PC-3 (cell line): ENCODE results near the gene HOXC10. TPM values are rescaled to one million over a fixed set of nuclear protein-coding genes. Genes with fewer than 3 reads are reported as not detected.
A peak's percentile ranks its signal among the peaks of the same experiment; 100 is the strongest.

ENCODE experiments used
- ATAC-seq: fragments of 200-7000 bp; cut with Tn5 transposase; 2 replicates; pipeline ENCODE4 v1.9.1; 2020; ENCODE audit warnings: mild to moderate bottlenecking, moderate library complexity
- BruUV-seq: library from RNA; stranded (reverse); fragments of 400-500 nt; replicated peaks from 2 replicates; lab custom pipeline; 2021; lab: Mats Ljungman, UMichigan
- CTCF ChIA-PET: fragments of 300-600 bp; sonication (Branson Sonifier 250); formaldehyde crosslinking; loops from one replicate; lab custom pipeline; 2022; ENCODE audit warnings: antibody characterized with exemption; lab: Charles Lee
- POLR2A ChIA-PET: fragments of 300-600 bp; sonication (Branson Sonifier 250); formaldehyde crosslinking; loops from one replicate; lab custom pipeline; 2022; ENCODE audit warnings: antibody characterized with exemption; ENCODE audit not compliant: unreplicated experiment; lab: Charles Lee
- DNase-seq: peaks from one replicate; pipeline ENCODE4 v3.0.0-alpha.2; 2015
- H2AFZ ChIP-seq: fragments of 300-600 bp; sonication (generic); 2 replicates; pipeline ENCODE4 v1.6.0; 2016; ENCODE audit warnings: antibody characterized with exemption, low read length
- H3F3A ChIP-seq: fragments of 300-600 bp; sonication (generic); one replicate; pipeline ENCODE4 v1.6.0; 2017; ENCODE audit warnings: antibody characterized with exemption, low read length, control low read depth, mild to moderate bottlenecking; ENCODE audit not compliant: unreplicated experiment
- H3K27ac ChIP-seq: fragments of 300-600 bp; sonication (generic); 2 replicates; pipeline ENCODE4 v1.5.1; 2016; ENCODE audit warnings: mild to moderate bottlenecking, low read length
- H3K27me3 ChIP-seq: fragments of 300-600 bp; sonication (generic); 2 replicates; pipeline ENCODE4 v1.6.1; 2016; ENCODE audit warnings: low read length, mixed read lengths
- H3K36me3 ChIP-seq: fragments of 300-600 bp; sonication (generic); 2 replicates; pipeline ENCODE4 v1.6.1; 2016; ENCODE audit warnings: low read depth, mixed run types, low read length, mixed read lengths
- H3K4me1 ChIP-seq: fragments of 300-600 bp; sonication (generic); 2 replicates; pipeline ENCODE4 v1.5.1; 2016; ENCODE audit warnings: low read length; ENCODE audit not compliant: insufficient read depth
- H3K4me2 ChIP-seq: fragments of 300-600 bp; sonication (generic); 2 replicates; pipeline ENCODE4 v1.6.0; 2016; ENCODE audit warnings: low read length
- H3K4me3 ChIP-seq: fragments of 300-600 bp; sonication (generic); 2 replicates; pipeline ENCODE4 v1.5.1; 2016; ENCODE audit warnings: mild to moderate bottlenecking, low read length, mixed read lengths
- H3K79me2 ChIP-seq: fragments of 300-600 bp; sonication (generic); 2 replicates; pipeline ENCODE4 v1.6.1; 2017; ENCODE audit warnings: low read length, mixed read lengths
- H3K9ac ChIP-seq: fragments of 300-600 bp; sonication (generic); 2 replicates; pipeline ENCODE4 v1.6.0; 2016; ENCODE audit warnings: mild to moderate bottlenecking, low read length
- H3K9me2 ChIP-seq: fragments of 300-600 bp; sonication (generic); replicated peaks from 2 replicates; pipeline ENCODE4 v1.6.1; 2016; ENCODE audit warnings: mixed run types, low read length, mixed read lengths
- H3K9me3 ChIP-seq: fragments of 300-600 bp; sonication (generic); 2 replicates; pipeline ENCODE4 v1.6.1; 2016; ENCODE audit warnings: low read length, mixed read lengths
- H4K20me1 ChIP-seq: fragments of 300-600 bp; sonication (generic); 2 replicates; pipeline ENCODE4 v1.6.1; 2016; ENCODE audit warnings: low read length, mixed read lengths
- CTCF ChIP-seq: fragments of 300-600 bp; sonication (generic); conservative IDR thresholded peaks from 2 replicates; pipeline ENCODE4 v1.5.1; 2017; ENCODE audit warnings: antibody characterized with exemption, low read depth, mild to moderate bottlenecking, low read length
- EZH2 ChIP-seq: fragments of 300-600 bp; sonication (generic); IDR thresholded peaks from one replicate; pipeline ENCODE4 v1.6.1; 2017; ENCODE audit warnings: antibody characterized with exemption, mild to moderate bottlenecking, low read length; ENCODE audit not compliant: unreplicated experiment
- EZH2phosphoT487 ChIP-seq: fragments of 300-600 bp; sonication (generic); IDR thresholded peaks from 2 replicates; pipeline ENCODE4 v1.6.1; 2018; ENCODE audit warnings: mild to moderate bottlenecking, antibody characterized with exemption, low read length, borderline replicate concordance
- intact Hi-C: fragments of 100-400 bp; cut with micrococcal nuclease; formaldehyde crosslinking; loops from 2 replicates; pipeline ENCODE4 v1.9.0; 2023
- total RNA-seq: library from RNA; depleted of rRNA; stranded (reverse); fragments of >200 nt; gene quantifications from 2 replicates; pipeline ENCODE4 v1.2.3, GENCODE V29; 2014

The HOXC10 gene
- total RNA-seq, 1 experiment from 2014 or later, result 0.69 TPM

GRCh38 chr12:53956251-53956887 lies 28.6 kb upstream of the HOXC10 start:
- BruUV-seq, result no TSS peak
- ATAC-seq, result peak; percentile 65

GRCh38 chr12:53956914-53957536 lies 27.9 kb upstream of the HOXC10 start:
- H4K20me1 ChIP-seq, result no peaks in the 10 kb centered on the region
- CTCF ChIA-PET, result no interaction called here
- POLR2A ChIA-PET, result no interaction called here
- no peaks in the 10 kb centered on the region for H3K27me3 ChIP-seq
- intact Hi-C loops, result no loop called here
- no peaks in the 10 kb centered on the region for H3K4me1 ChIP-seq
- H3K4me3 ChIP-seq, result no peak overlapping the region
- H3K9ac ChIP-seq, result no peak overlapping the region
- TF ChIP-seq EZH2 (no peak), CTCF (no peak), EZH2phosphoT487 (no peak)
- no TSS peak for BruUV-seq
- peak overlapping the region; percentile 52 for H2AFZ ChIP-seq
- H3F3A ChIP-seq, result no peaks in the 10 kb centered on the region
- H3K79me2 ChIP-seq, result no peaks in the 10 kb centered on the region
- H3K9me3 ChIP-seq, result no peaks in the 10 kb centered on the region
- DNase-seq (no peak), ATAC-seq (no peak)
- no peaks in the 10 kb centered on the region for H3K36me3 ChIP-seq
- H3K27ac ChIP-seq, result no peak overlapping the region
- H3K4me2 ChIP-seq, result no peak overlapping the region
- H3K9me2 ChIP-seq, result no peaks in the 10 kb centered on the region

More at GRCh38 chr12:53956251-53956887, 28.6 kb upstream of the HOXC10 start:
- Histone ChIP-seq H3K79me2 (no peaks in the 10 kb centered on the region), H3K4me1 (no peaks in the 10 kb centered on the region), H3K36me3 (no peaks in the 10 kb centered on the region), H3F3A (no peaks in the 10 kb centered on the region), H3K27ac (no peak overlapping the region), H3K9me3 (no peaks in the 10 kb centered on the region), H3K9me2 (no peaks in the 10 kb centered on the region), H3K27me3 (no peaks in the 10 kb centered on the region), H4K20me1 (no peaks in the 10 kb centered on the region), H3K4me3 (no peak overlapping the region), H3K9ac (no peak overlapping the region), H3K4me2 (0 out of 2 replicates have a peak overlapping the region, but pooled peaks have one; percentile 6), H2AFZ (peak overlapping the region; percentile 52)
- intact Hi-C loops, result no loop called here
- no peak for DNase-seq
- TF ChIP-seq EZH2 (no peak), EZH2phosphoT487 (no peak), CTCF (no peak)
- POLR2A ChIA-PET, result no interaction called here
- CTCF ChIA-PET, result no interaction called here

GRCh38 chr12:53958128-53958527 lies 26.8 kb upstream of the HOXC10 start:
- H3K4me2 ChIP-seq, result no peak overlapping the region
- no peaks in the 10 kb centered on the region for H3K36me3 ChIP-seq
- ATAC-seq (no peak), DNase-seq (no peak)
- H3K4me3 ChIP-seq, result no peak overlapping the region
- intact Hi-C loops, result no loop called here
- H3K9me2 ChIP-seq, result no peaks in the 10 kb centered on the region
- no peak overlapping the region for H2AFZ ChIP-seq
- H3K9me3 ChIP-seq, result no peaks in the 10 kb centered on the region
- no peak overlapping the region for H3K9ac ChIP-seq
- H3F3A ChIP-seq, result no peaks in the 10 kb centered on the region
- H3K79me2 ChIP-seq, result no peaks in the 10 kb centered on the region
- BruUV-seq, result no TSS peak
- ChIA-PET POLR2A (no interaction called here), CTCF (interaction anchor here (0.5 to 0.6 kb wide), 2 partner anchors 9 to 1072 kb away, joined by 3 read pairs; no protein-coding TSS in a partner anchor)
- H4K20me1 ChIP-seq, result no peaks in the 10 kb centered on the region
- H3K4me1 ChIP-seq, result no peaks in the 10 kb centered on the region
- H3K27me3 ChIP-seq, result no peaks in the 10 kb centered on the region
- no peak for TF ChIP-seq EZH2phosphoT487
- no peak for TF ChIP-seq EZH2
- no peak for TF ChIP-seq CTCF
- no peak overlapping the region for H3K27ac ChIP-seq
